GM23248 (cell line): ENCODE results near the gene CYREN.
"Not testable (repeated sequence)": the region's sequence is repeated elsewhere in the genome, so short reads cannot be mapped to it uniquely, and the experiment has no call there.

Source experiments
- EZH2 ChIP-seq: fragments of 200-600 bp; sonication (generic); IDR thresholded peaks from 2 replicates; pipeline ENCODE4 v1.6.1; 2018; ENCODE audit warnings: antibody characterized with exemption, mild to moderate bottlenecking; ENCODE audit not compliant: insufficient read depth, poor library complexity, severe bottlenecking
- EZH2phosphoT487 ChIP-seq: fragments of 200-600 bp; sonication (generic); IDR thresholded peaks from 2 replicates; pipeline ENCODE4 v1.6.1; 2018; ENCODE audit warnings: antibody characterized with exemption, moderate library complexity, mild to moderate bottlenecking, low read depth; ENCODE audit not compliant: insufficient read depth

DNA sequence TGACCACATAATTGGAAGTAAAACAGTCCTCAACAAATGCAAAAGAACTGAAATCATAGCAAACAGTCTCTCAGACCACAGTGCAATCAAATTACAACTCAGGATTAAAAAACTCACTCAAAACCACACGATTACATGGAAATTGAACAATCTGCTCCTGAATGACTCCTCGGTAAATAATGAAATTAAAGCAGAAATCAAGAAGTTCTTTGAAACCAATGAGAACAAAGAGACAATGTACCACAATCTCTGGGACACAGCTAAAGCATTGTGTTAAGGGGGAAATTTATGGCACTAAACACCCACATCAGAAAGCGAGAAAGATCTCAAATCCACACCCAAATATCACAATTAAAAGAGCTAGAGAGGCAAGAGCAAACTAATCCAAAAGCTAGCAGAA, 45.9 kb downstream of the CYREN start:
- not testable (repeated sequence) for TF ChIP-seq EZH2, EZH2phosphoT487
